GM12892 (cell line): ENCODE measurements around the gene PPP1R9A.

ENCODE experiments used
- DNase-seq: peaks from one replicate; pipeline ENCODE4 v3.0.0; 2011; ENCODE audit not compliant: insufficient read length
- FAIRE-seq: peaks from 2 replicates; lab custom pipeline; 2011; peaks lifted over from hg19 to GRCh38; lab: Jason Lieb, UNC
- POLR2A ChIP-seq: IDR thresholded peaks from 2 replicates; pipeline ENCODE4 v1.6.1; 2011; ENCODE audit warnings: low read depth, low read length, control low read depth
- POLR2AphosphoS5 ChIP-seq: IDR thresholded peaks from 2 replicates; pipeline ENCODE4 v1.6.1; 2011; ENCODE audit warnings: low read depth, low read length, control low read depth
- TAF1 ChIP-seq: IDR thresholded peaks from 2 replicates; pipeline ENCODE4 v1.6.1; 2011; ENCODE audit warnings: low read depth, mild to moderate bottlenecking, control low read depth, low read length, borderline replicate concordance

The PPP1R9A gene

DNA sequence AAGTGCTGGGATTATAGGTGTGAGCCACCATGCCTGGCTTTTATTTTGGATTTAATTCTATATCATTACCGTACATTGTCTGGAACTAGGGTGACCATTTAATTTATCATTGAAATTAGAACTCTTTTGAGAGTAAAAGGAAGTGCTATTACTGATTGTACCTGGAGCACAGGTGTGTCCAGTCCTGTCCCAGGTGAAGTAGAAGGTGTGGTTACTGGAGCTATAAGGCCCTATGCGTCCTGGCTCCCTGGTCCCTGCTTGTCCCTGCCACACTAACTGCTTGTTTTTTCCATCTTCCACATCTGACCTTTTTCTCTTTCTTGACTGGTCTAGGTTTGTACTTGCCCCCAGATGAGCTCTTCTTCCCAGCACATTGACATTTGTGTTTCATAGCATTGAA is 147.0 kb downstream of the PPP1R9A start:
- FAIRE-seq, result no peak

DNA sequence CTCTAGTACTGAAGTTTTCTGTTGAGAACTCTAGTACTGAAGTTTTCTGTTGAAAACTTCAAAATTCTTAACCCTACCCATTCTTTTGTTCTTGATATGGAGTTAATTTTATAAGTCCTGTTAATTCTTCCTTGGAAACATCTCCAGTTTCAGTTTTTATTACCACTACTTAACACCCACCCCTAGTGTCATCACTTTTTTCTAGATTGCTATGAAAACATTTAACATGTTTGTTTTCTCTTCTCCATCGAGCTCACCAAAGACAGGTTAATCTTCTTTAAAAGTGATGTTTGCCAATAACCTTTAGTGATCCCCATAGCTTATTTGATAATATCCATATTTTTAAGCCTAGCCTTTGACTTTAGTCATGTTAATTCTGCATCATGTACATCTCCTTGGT is 147.9 kb downstream of the PPP1R9A start:
- TF ChIP-seq POLR2A (no peak), TAF1 (no peak), POLR2AphosphoS5 (no peak)
- no peak for DNase-seq
- FAIRE-seq, result no peak

More for the DNA sequence above, 147.0 kb downstream of the PPP1R9A start:
- DNase-seq, result no peak
- no peak for TF ChIP-seq POLR2A
- TF ChIP-seq TAF1, result no peak
- TF ChIP-seq POLR2AphosphoS5, result no peak

DNA sequence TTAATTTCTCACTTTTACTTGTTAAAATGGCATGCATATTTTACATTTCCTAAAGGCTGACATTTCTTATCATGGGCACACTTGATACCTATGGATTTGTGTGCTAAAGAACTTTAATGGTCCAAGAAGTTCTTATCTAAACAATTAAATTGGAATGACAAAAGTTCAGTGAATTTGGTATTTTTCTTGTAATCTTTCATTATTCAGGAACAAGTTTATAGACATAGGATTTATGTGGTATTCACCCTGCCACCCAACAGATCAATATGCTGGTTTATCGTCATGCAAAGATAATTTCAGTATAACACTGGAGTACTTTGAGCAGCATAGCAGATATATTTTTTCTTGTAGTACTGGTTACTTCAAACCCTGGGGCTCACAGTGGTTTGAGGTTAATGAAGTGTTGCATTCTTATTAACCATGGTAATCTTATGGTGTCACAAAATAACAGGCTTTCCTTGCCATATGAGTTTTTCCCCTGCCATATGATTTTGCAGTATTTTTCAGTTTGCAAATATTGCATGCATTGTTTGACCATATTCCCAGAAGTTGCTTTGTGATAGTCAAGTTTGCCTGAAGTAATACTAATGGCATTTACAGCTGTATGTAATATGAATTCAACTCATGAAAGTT is 148.8 kb downstream of the PPP1R9A start:
- FAIRE-seq, result no peak
- TF ChIP-seq TAF1 (no peak), POLR2AphosphoS5 (no peak), POLR2A (no peak)
- DNase-seq, result no peak

DNA sequence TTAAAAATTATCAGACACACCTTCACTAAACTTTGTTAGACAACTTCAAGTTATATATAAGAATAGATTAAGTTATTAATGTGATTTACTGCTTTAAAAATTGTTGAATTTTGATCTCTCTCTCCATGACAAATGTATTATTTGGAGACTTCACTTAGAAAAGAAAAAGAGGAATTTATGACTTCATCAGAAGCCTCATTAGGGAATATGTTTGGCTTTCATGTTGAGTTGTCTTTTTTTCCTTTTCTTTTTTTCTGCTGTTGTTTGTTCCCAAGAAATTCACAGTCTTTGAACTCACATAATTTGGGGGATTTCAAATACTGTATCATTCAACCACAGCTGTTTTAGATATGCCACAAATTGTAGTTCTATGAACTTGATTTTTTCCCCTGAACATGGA is 149.5 kb downstream of the PPP1R9A start:
- no peak for FAIRE-seq
- no peak for TF ChIP-seq POLR2A
- no peak for TF ChIP-seq TAF1
- TF ChIP-seq POLR2AphosphoS5, result no peak
- DNase-seq, result no peak

DNA sequence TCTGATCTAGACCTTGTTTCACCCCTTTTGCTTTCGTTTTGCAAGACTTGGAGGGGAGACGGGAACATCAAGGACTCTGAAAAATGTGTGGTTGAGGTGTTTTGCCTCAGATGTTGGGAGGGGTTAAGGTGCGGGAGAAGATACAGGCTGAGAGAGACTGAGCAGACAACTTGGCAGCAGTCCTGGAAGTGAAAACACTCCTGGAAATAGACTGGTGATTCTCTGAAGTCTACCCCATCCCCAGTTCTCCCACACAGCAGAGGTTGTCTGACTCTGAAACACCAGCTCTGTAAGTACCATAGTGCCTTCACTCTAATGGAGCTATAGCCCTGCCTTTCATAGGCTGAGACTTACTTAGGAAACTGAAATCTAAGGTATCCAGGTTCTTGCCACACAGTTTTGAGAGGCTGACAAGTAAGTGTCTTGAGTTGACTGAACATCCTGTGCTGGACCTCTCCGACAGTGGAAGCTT is 152.5 kb downstream of the PPP1R9A start:
- no peak for DNase-seq
- no peak for TF ChIP-seq POLR2AphosphoS5
- TF ChIP-seq TAF1, result no peak
- TF ChIP-seq POLR2A, result no peak
- FAIRE-seq, result no peak

DNA sequence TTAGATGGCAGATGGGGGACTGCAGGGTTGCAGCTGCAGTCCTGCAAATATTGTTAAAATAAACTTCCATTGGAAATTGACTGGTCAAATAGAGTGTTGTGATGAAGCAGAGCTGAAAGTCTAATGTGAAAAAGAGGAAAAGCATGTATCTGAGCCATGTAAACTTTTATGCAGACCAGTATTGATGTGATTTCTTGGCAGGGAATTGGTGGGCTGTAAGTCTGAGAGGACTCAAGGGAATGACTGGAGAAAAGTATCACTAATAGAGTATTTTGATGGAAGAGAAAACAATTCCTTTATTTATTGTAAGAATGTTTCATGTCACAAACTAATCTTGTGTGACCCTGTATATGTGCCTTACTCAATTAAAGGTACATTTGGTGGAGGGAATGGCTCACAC is 155.5 kb downstream of the PPP1R9A start:
- FAIRE-seq (no peak), DNase-seq (no peak)
- TF ChIP-seq TAF1 (no peak), POLR2A (no peak), POLR2AphosphoS5 (no peak)

DNA sequence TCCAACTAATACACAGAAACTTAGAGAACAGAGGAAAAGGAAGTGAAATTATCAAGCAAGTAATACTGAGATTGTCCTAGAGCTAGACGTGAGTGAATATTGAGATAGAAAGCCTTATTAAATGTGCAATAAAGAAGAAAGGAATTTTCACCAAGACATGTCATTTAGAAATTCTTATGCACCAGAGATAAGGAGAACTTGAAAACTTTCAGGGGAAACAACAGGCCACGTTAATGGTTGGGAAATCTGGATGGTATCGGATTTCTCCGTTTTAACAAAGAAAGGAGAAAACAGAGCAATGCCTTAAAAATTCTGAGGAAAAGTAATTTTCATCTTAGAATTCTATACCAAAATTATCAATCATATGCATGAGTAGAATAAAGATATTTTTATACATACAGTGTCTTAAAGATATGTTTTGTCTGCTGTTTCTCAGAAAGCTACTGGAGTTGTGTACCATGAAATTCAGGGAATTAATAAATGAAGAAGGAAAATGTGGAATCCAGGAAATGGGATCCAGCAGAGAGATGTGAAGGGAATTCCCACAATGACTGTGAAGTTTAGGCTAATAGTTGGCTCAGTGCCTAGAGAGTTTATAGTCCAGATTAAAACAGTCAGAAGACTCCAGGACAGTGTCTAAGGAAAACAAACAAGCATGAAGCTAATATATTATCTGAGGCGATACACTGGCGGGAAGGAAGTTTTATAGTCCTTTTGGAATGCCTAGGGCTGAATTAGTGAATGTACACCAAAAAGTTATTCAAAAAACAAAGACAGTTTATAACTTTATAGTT is 159.5 kb downstream of the PPP1R9A start:
- FAIRE-seq (no peak), DNase-seq (no peak)
- TF ChIP-seq POLR2AphosphoS5, result no peak
- TF ChIP-seq POLR2A, result no peak
- no peak for TF ChIP-seq TAF1

DNA sequence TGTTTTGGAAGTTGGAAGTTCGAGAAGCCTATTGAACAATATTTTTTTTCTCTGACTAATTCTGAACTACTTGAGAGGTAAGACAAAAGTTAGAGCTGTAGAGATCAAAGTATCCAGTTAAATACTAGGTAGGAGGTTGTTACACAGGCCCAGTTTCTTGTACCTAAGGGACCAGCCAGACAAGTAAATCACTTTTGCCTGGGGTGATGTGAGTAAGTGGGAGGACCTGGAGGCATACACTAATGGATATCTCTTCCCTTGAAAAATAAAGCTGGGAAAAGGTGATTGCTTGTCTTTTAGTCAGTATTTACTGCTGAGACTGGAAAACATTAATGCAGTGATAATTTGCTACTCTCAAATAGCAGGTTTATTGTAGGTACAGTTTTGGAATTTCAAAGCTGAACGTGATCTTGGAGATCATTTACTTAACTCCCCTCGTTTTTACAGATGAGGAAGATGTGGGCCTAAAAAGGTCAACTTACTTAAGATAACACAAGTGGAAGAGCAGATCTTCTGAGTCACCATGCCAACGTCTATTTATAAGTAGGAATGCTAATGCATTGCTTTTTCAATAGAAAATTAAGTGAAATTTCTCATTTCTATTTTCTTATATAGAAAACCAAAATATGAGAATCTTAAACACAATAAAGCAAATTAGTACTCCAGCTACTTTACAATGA is 181.3 kb downstream of the PPP1R9A start:
- TF ChIP-seq TAF1, result no peak
- TF ChIP-seq POLR2AphosphoS5, result no peak
- no peak for TF ChIP-seq POLR2A
- DNase-seq, result no peak
- FAIRE-seq, result no peak

DNA sequence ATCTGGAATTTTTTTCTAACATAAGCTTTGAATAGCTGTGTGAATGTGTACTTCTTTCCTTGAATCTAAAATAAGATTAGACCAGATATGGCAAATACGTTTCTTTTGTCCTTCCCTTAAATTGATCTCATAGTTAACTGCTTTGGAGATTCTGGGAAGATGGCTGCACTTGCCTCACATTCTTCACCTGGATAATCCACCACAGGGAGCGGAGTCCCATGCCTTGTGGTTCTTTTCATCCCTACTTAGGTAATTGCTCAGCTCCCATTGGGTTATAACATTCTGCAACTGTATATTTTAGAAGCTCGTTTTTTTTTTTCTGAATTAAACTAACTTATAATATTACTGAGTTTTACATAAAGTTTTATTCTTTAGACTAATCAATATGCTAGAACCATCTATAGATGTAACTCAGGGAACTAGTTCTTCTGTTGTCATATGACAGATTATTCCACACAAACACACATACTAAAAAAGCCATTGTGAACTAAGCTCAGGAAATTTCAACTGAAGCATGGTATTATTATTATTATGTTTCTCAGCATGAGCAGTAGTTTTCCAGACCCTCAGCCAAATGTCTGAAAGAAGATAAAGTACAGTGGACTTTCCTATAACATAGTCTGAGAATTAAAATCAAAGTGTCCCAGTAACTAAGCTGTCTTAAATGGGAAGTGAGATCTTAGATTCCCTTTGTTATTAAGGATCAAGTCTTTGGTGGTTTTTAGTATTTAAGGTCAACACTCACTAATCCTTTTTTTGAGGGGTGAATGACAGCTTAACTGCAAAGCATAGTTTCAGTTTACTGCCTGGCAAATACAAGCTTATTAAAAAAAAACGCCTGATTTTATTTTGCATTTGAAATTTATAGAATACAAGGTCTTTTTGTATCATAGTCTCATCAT is 182.3 kb downstream of the PPP1R9A start:
- TF ChIP-seq POLR2AphosphoS5 (no peak), TAF1 (no peak), POLR2A (no peak)
- DNase-seq (no peak), FAIRE-seq (no peak)

DNA sequence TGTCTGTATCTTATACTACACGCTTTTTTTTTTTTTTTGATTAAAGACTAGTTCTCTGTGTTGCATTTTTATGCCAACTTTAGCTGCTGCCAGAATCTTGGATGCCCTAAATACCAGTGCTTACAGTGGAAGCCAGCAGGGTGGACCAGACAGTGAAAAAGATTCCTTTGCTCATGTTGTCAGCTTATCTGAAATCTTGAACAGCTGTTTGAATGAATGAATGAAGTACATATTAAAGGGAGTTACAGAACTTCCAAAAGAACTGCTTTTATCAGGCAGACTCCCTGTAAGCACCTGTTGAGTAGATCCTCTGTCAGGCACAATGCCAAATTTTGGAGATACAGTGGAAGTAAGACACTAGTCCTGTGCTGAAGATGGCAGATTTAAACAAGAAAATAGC is 184.9 kb downstream of the PPP1R9A start:
- FAIRE-seq (no peak), DNase-seq (no peak)
- TF ChIP-seq POLR2AphosphoS5 (no peak), POLR2A (no peak), TAF1 (no peak)
